ENCODE results near the gene RHCE. TPM values are rescaled to one million over a fixed set of nuclear protein-coding genes. Genes with fewer than 3 reads are reported as not detected.
"Not testable (repeated sequence)": the region's sequence is repeated elsewhere in the genome, so short reads cannot be mapped to it uniquely, and the experiment has no call there.

The RHCE gene
- total RNA-seq, 1 experiment from 2014 or later = not detected

DNA sequence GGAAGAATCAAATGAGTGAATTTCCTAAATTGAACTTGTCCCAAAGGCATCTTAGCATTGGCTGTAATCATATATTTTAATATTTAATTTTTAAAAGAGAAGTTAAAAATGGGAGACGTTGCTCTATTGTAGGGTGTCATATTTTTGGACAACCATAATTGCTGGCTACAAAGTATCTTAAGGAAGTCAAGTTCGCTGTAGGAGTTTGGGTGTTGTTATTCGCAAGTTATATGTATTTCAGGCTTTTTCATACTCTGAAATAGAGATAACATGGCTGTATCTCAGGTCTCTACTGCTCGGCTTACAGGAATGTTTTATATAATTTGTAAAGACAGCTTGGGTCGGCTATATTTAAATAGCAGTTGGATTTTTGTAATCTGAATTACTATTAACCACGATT lies 81.6 kb downstream of the RHCE start:
- ATAC-seq (no peak), DNase-seq (ENCODE audit: low read depth, low spot score) (no peak)
- TF ChIP-seq POLR2AphosphoS5 (IDR thresholded peaks at IDR 0.05; ENCODE audit: low read depth, low read length) (no peak), TCF7L2 (IDR thresholded peaks at IDR 0.05; ENCODE audit: low read depth, low read length) (no peak), SIN3A (IDR thresholded peaks at IDR 0.05; ENCODE audit: borderline replicate concordance, insufficient read depth, low read depth, low read length) (no peak)
- TF ChIP-seq, protein P1, sequence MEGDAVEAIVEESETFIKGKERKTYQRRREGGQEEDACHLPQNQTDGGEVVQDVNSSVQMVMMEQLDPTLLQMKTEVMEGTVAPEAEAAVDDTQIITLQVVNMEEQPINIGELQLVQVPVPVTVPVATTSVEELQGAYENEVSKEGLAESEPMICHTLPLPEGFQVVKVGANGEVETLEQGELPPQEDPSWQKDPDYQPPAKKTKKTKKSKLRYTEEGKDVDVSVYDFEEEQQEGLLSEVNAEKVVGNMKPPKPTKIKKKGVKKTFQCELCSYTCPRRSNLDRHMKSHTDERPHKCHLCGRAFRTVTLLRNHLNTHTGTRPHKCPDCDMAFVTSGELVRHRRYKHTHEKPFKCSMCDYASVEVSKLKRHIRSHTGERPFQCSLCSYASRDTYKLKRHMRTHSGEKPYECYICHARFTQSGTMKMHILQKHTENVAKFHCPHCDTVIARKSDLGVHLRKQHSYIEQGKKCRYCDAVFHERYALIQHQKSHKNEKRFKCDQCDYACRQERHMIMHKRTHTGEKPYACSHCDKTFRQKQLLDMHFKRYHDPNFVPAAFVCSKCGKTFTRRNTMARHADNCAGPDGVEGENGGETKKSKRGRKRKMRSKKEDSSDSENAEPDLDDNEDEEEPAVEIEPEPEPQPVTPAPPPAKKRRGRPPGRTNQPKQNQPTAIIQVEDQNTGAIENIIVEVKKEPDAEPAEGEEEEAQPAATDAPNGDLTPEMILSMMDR (IDR thresholded peaks at IDR 0.05) = no peak
- TF ChIP-seq, protein P2, sequence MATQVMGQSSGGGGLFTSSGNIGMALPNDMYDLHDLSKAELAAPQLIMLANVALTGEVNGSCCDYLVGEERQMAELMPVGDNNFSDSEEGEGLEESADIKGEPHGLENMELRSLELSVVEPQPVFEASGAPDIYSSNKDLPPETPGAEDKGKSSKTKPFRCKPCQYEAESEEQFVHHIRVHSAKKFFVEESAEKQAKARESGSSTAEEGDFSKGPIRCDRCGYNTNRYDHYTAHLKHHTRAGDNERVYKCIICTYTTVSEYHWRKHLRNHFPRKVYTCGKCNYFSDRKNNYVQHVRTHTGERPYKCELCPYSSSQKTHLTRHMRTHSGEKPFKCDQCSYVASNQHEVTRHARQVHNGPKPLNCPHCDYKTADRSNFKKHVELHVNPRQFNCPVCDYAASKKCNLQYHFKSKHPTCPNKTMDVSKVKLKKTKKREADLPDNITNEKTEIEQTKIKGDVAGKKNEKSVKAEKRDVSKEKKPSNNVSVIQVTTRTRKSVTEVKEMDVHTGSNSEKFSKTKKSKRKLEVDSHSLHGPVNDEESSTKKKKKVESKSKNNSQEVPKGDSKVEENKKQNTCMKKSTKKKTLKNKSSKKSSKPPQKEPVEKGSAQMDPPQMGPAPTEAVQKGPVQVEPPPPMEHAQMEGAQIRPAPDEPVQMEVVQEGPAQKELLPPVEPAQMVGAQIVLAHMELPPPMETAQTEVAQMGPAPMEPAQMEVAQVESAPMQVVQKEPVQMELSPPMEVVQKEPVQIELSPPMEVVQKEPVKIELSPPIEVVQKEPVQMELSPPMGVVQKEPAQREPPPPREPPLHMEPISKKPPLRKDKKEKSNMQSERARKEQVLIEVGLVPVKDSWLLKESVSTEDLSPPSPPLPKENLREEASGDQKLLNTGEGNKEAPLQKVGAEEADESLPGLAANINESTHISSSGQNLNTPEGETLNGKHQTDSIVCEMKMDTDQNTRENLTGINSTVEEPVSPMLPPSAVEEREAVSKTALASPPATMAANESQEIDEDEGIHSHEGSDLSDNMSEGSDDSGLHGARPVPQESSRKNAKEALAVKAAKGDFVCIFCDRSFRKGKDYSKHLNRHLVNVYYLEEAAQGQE (IDR thresholded peaks at IDR 0.05; ENCODE audit: insufficient read depth in 1 of 2, low read depth in 2 of 2, low read length in 1 of 2) = no peak
- in situ Hi-C loops (cut with HindIII; ENCODE audit: low pct_unique_long_range_greater_than_20kb, low sequenced_read_pairs) (no loop called here), intact Hi-C loops (cut with micrococcal nuclease; ENCODE audit: unreplicated experiment) (no loop called here)
- CTCF ChIA-PET = no interaction called here
- no peaks in the 10 kb centered on the region for H3K27me3 ChIP-seq (ENCODE audit: control insufficient read depth, insufficient read depth, low read length)
- H3K27ac ChIP-seq (ENCODE audit: low read length) = peak overlapping the region; percentile 87
- peaks cover 6% of the 10 kb centered on the region; the same call in 1 of the 2 replicates for H3K36me3 ChIP-seq (ENCODE audit: control insufficient read depth, insufficient read depth, low read length)
- TSS peak; percentile 63 for BruUV-seq (replicated peaks)
- H3K9me3 ChIP-seq (ENCODE audit: control insufficient read depth, insufficient read depth, low read depth, low read length) = no peaks in the 10 kb centered on the region
- peaks cover 2% of the 10 kb centered on the region; the same call in 1 of the 2 replicates for H3K4me1 ChIP-seq (ENCODE audit: control insufficient read depth, insufficient read depth, low read length)
- peak overlapping the region; percentile 65 to 94 for H3K4me3 ChIP-seq (ENCODE audit: low read depth in 2 of 2, low read length in 2 of 2)
- POLR2A ChIA-PET = no interaction called here

DNA sequence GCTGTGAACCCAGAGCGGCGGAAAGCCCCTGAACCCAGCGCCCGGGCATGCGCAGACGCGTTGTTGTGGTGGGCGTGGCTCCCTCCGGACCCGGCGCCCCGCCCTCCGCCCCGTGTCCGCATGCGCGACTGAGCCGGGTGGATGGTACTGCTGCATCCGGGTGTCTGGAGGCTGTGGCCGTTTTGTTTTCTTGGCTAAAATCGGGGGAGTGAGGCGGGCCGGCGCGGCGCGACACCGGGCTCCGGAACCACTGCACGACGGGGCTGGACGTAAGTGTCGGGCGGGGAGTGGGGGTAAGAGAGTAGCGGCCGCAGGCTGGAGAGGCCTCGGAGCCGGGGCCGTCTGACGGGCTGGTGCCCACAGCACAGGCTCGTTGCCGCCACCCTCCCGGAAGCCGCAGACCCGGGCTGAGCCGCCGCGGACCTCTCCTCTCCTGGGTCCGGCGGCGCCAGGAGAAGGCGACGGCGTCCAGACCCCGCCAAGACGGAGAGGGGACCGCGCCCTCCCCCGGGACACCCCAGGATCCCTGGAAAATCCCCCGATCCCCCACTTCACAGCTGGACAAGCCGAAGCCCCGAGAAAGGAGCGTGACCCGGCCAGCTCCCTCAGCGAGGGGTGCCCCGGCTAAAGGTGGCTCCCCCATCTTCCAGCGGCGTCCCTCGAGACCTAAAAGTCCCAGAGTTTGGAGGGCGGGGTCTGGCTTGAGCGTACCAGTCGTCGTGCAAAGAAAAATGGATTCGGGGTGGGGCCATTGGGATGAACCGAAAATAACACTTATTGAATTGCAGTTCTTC lies 82.2 kb downstream of the RHCE start, which contains the start of gene TMEM50A:
TMEM50A (plus strand) TSS at position 147 of the 794 bp plus-strand sequence. CDS start 2,153 bp downstream, outside the sequence.
- intact Hi-C loops (cut with micrococcal nuclease; ENCODE audit: unreplicated experiment) = no loop called here
- ATAC-seq (peak; percentile 91), DNase-seq (ENCODE audit: low read depth, low spot score) (no peak)
- no TSS peak for BruUV-seq (replicated peaks)
- Histone ChIP-seq H3K27ac (ENCODE audit: low read length) (peak within 1 kb of the TSS; percentile 87), H3K4me3 (ENCODE audit: low read depth in 2 of 2, low read length in 2 of 2) (peak within 1 kb of the TSS; percentile 79 to 94), H3K4me1 (ENCODE audit: control insufficient read depth, insufficient read depth, low read length) (peaks cover 2% of the 10 kb centered on the region; the same call in 1 of the 2 replicates), H3K27me3 (ENCODE audit: control insufficient read depth, insufficient read depth, low read length) (no peaks in the 10 kb centered on the region), H3K9me3 (ENCODE audit: control insufficient read depth, insufficient read depth, low read depth, low read length) (no peaks in the 10 kb centered on the region), H3K36me3 (ENCODE audit: control insufficient read depth, insufficient read depth, low read length) (peaks cover 5% of the 10 kb centered on the region; the same call in 1 of the 2 replicates)
- in situ Hi-C loops (cut with HindIII; ENCODE audit: low pct_unique_long_range_greater_than_20kb, low sequenced_read_pairs) = no loop called here
- ChIA-PET POLR2A (interaction anchor here (0.7 kb wide), 1 partner anchor 140 kb away, joined by 3 read pairs; no protein-coding TSS in a partner anchor), CTCF (no interaction called here)
- TF ChIP-seq, protein P1 (IDR thresholded peaks at IDR 0.05) = no peak
- TF ChIP-seq POLR2AphosphoS5 (IDR thresholded peaks at IDR 0.05; ENCODE audit: low read depth, low read length) = peak; percentile 78
- peak; percentile 76; the same call in 1 of the 2 replicates for TF ChIP-seq SIN3A (IDR thresholded peaks at IDR 0.05; ENCODE audit: borderline replicate concordance, insufficient read depth, low read depth, low read length)

DNA sequence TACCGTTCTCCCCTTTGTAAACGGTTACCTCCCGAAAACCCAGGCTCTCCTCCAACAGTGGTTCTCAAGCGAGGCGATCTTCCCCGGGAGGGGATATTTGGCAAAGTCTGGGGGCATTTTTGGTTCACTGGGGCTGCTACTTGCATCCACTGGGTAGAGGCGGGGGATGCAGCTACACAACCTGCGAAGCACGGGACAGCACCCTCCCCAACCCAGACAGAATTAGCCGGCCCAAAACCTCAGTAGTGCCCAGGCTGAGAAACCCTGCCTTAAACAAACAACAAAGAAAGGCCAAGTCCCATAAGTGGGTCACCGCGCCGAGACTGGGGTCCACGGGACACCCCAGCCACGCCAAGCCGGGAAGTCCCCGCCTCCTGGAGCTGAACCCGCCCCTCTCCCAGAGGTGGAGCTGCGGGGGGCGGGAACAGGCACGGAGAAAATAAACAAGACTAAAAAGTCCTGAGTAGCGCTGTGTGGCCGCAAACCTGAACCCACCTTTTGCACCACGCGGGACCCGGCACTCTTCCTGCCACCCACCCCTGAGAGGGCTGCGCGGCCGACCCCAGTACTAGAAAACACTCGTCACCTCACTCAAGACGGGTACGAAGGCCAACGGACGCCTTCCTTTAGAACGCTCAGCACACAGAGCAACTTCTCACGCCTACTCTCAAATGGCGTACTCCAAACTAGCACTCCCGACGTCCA lies 83.0 kb downstream of the RHCE start:
- POLR2A ChIA-PET = interaction anchor here (0.7 kb wide), 1 partner anchor 140 kb away, joined by 3 read pairs; no protein-coding TSS in a partner anchor
- DNase-seq (ENCODE audit: low read depth, low spot score); intact Hi-C loops (cut with micrococcal nuclease; ENCODE audit: unreplicated experiment); CTCF ChIA-PET; BruUV-seq (replicated peaks); H3K9me3 ChIP-seq (ENCODE audit: control insufficient read depth, insufficient read depth, low read depth, low read length); H3K36me3 ChIP-seq (ENCODE audit: control insufficient read depth, insufficient read depth, low read length); in situ Hi-C loops (cut with HindIII; ENCODE audit: low pct_unique_long_range_greater_than_20kb, low sequenced_read_pairs); H3K27me3 ChIP-seq (ENCODE audit: control insufficient read depth, insufficient read depth, low read length); H3K4me1 ChIP-seq (ENCODE audit: control insufficient read depth, insufficient read depth, low read length): not testable (repeated sequence)
- peak overlapping the region; percentile 65 to 94 for H3K4me3 ChIP-seq (ENCODE audit: low read depth in 2 of 2, low read length in 2 of 2)
- H3K27ac ChIP-seq (ENCODE audit: low read length) = peak overlapping the region; percentile 87; the same call in 1 of the 2 replicates
- peak; percentile 88 for ATAC-seq

DNA sequence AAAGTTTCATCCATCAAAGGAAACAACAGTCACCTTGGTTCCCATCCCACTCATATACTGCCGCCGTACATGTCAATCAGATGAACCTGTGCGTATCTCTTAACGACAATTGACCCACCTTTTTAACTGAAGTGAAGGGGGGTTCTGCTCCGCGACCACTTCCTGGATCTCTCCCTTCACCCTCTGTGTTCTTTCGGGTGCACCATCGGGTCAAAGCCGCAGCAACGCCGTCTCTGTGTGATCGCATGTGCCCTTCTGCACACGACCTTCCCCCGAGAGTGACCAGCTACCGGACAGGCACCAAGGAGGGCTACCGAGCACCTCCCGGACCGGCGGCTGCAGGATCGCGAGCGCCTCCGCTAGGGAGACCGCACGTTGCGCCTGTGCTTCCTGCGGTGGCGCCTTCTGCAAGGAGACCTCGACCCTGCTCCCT lies 83.7 kb downstream of the RHCE start:
- POLR2A ChIA-PET = not testable (repeated sequence)
- H3K27ac ChIP-seq (ENCODE audit: low read length) = peak overlapping the region; percentile 63; the same call in 1 of the 2 replicates

More for the DNA sequence above, 83.7 kb downstream of the RHCE start:
- H3K9me3 ChIP-seq (ENCODE audit: control insufficient read depth, insufficient read depth, low read depth, low read length); intact Hi-C loops (cut with micrococcal nuclease; ENCODE audit: unreplicated experiment); H3K4me1 ChIP-seq (ENCODE audit: control insufficient read depth, insufficient read depth, low read length); DNase-seq (ENCODE audit: low read depth, low spot score); CTCF ChIA-PET; H3K27me3 ChIP-seq (ENCODE audit: control insufficient read depth, insufficient read depth, low read length); H3K36me3 ChIP-seq (ENCODE audit: control insufficient read depth, insufficient read depth, low read length); in situ Hi-C loops (cut with HindIII; ENCODE audit: low pct_unique_long_range_greater_than_20kb, low sequenced_read_pairs): not testable (repeated sequence)
- H3K4me3 ChIP-seq (ENCODE audit: low read depth in 2 of 2, low read length in 2 of 2) = peak overlapping the region; percentile 63 to 79
- ATAC-seq = peak; percentile 80
- BruUV-seq (replicated peaks) = TSS peak; percentile 89

Data from Panc1 (cell line).